Nephron (organoid): ENCODE data around the gene CLDN19.
A peak's percentile ranks its signal among the peaks of the same experiment; 100 is the strongest.
"Not testable (repeated sequence)": the region's sequence is repeated elsewhere in the genome, so short reads cannot be mapped to it uniquely, and the experiment has no call there.

Source experiments
- H3K27ac Mint-ChIP-seq, 3 experiments: 2 replicates each; pipeline ENCODE4 v1.8.0; 2020; ENCODE audit warnings: mixed read lengths in 3 of 3, mild to moderate bottlenecking in 2 of 3, moderate library complexity in 1 of 3
- H3K27me3 Mint-ChIP-seq: 2 replicates; pipeline ENCODE4 v1.8.0; 2021; ENCODE audit warnings: low read depth, mild to moderate bottlenecking, moderate library complexity, mixed read lengths
- H3K36me3 Mint-ChIP-seq: 2 replicates; pipeline ENCODE4 v1.8.0; 2020; ENCODE audit warnings: low read depth, mixed read lengths
- H3K4me1 Mint-ChIP-seq: 2 replicates; pipeline ENCODE4 v1.8.0; 2020; ENCODE audit warnings: mixed read lengths
- H3K4me3 Mint-ChIP-seq, 3 experiments: 2 replicates each; pipeline ENCODE4 v1.8.0; 2020; ENCODE audit warnings: mild to moderate bottlenecking in 3 of 3, mixed read lengths in 3 of 3, moderate library complexity in 2 of 3
- H3K9me3 Mint-ChIP-seq: 2 replicates; pipeline ENCODE4 v1.8.0; 2020; ENCODE audit warnings: mixed read lengths
- TF ChIP-seq, protein P1 (sequence below), 3 experiments: fragments of 200-600 bp; sonication (generic); IDR thresholded peaks; one replicate each; pipeline ENCODE4 v1.5.0; 2021; ENCODE audit warnings: antibody characterized with exemption in 3 of 3; ENCODE audit not compliant: unreplicated experiment in 3 of 3

CLDN19 gene

DNA sequence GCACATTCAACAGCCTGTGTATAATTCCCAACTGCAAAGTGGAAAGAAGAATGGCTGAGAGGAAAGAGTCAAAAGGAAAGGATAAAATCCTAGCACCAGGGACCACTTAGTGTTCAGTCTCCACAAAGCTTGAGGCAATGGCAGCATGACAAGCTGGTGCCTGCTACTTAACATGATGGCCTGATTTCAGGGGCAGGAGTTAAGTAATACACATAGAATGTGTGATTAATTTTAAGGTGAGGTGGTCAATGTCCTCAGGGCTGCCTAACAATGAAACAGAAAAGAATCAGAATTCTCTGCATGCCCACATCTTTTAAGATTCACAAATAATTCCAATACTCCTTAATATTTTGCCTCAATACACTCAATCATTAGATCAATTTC, 17.8 kb upstream of the CLDN19 start:
- Mint-ChIP-seq H3K36me3 (peaks cover 73% of the 10 kb centered on the region), H3K9me3 (no peaks in the 10 kb centered on the region), H3K27ac (peak overlapping the region in 1 of 3 experiments; percentile 32), H3K27me3 (no peaks in the 10 kb centered on the region), H3K4me1 (peaks cover 4% of the 10 kb centered on the region), H3K4me3 (no peak overlapping the region)
- TF ChIP-seq, protein P1, sequence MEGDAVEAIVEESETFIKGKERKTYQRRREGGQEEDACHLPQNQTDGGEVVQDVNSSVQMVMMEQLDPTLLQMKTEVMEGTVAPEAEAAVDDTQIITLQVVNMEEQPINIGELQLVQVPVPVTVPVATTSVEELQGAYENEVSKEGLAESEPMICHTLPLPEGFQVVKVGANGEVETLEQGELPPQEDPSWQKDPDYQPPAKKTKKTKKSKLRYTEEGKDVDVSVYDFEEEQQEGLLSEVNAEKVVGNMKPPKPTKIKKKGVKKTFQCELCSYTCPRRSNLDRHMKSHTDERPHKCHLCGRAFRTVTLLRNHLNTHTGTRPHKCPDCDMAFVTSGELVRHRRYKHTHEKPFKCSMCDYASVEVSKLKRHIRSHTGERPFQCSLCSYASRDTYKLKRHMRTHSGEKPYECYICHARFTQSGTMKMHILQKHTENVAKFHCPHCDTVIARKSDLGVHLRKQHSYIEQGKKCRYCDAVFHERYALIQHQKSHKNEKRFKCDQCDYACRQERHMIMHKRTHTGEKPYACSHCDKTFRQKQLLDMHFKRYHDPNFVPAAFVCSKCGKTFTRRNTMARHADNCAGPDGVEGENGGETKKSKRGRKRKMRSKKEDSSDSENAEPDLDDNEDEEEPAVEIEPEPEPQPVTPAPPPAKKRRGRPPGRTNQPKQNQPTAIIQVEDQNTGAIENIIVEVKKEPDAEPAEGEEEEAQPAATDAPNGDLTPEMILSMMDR (IDR thresholded peaks at IDR 0.05; ENCODE audit: unreplicated experiment in 3 of 3): no peak

DNA sequence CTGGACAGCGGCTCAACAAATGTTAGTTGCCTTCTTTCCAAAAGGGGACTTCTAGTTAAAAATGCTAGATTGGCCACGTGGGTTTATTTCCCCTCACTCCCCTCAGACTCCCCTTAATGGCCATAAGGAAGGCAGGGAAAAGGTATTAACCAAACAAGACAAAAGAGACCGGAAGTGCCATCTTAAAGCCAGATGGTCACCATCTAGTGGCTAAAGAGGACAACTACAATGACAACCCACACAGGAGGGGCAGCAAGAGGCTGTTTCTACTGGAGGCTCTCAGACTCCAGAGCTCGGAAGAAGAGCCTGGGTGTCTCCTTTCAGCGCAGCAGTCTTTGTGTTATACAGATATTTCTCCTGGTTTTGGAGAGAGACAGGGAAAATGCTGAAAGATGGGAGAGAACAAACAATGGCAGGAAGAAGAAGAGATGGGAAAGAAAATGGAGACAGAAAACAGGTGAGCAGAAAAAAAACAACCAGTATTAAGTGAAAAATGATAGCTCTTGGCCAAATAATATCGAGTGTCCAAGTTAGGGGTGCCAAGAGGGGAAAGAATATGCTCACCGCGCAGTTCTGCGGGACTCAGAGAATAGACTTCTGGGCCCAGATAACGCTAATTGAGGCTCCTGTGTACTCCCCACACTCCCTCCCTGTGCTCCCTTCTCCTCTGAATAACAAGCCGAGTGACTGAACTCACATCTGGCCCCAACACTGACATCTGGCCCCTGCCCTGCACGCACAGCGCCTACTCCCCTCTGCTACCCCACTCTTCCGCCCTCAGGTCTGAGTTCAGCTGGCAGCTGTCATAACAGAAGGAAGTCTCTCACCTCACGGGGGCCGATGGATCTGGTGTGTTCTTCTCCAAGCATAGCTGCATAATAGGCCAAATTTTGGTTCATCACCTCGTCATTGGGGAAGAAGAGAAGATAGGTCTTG, 17.2 kb upstream of the CLDN19 start:
- Mint-ChIP-seq H3K4me1 (peaks cover 4% of the 10 kb centered on the region), H3K9me3 (peaks cover 3% of the 10 kb centered on the region)
- TF ChIP-seq, protein P1 (IDR thresholded peaks at IDR 0.05; ENCODE audit: unreplicated experiment in 3 of 3): peak; percentile 64 to 73 (median 66)

DNA sequence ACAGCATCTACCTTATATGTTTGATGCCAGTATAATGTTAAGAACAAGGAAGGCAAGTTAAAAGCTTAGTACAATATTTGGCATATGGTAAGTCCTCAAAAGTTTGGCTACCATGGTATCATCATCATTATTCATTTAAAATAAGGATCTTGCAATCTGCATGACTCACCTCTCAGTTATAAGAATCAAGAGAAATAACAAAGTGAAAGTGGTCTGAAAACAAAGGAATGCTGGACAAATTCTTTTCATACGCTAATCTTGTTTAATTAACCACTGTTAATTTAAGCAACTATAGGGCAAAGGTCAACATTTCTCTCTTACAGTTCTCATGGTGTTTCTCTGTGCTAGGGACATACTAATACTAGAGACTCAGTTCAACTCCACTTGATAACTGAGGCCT, 13.0 kb upstream of the CLDN19 start:
- Mint-ChIP-seq H3K4me1 (peaks cover 4% of the 10 kb centered on the region), H3K36me3 (peaks cover 87% of the 10 kb centered on the region), H3K27ac (no peak overlapping the region), H3K4me3 (no peak overlapping the region), H3K9me3 (peaks cover 11% of the 10 kb centered on the region), H3K27me3 (peaks cover 3% of the 10 kb centered on the region)
- TF ChIP-seq, protein P1 (IDR thresholded peaks at IDR 0.05; ENCODE audit: unreplicated experiment in 3 of 3): no peak

More for the DNA sequence above, 17.2 kb upstream of the CLDN19 start:
- H3K27me3 Mint-ChIP-seq: no peaks in the 10 kb centered on the region
- peak overlapping the region; percentile 3 to 77 (median 34) for H3K27ac Mint-ChIP-seq
- peak overlapping the region in 1 of 3 experiments; percentile 43 for H3K4me3 Mint-ChIP-seq
- peaks cover 75% of the 10 kb centered on the region for H3K36me3 Mint-ChIP-seq

DNA sequence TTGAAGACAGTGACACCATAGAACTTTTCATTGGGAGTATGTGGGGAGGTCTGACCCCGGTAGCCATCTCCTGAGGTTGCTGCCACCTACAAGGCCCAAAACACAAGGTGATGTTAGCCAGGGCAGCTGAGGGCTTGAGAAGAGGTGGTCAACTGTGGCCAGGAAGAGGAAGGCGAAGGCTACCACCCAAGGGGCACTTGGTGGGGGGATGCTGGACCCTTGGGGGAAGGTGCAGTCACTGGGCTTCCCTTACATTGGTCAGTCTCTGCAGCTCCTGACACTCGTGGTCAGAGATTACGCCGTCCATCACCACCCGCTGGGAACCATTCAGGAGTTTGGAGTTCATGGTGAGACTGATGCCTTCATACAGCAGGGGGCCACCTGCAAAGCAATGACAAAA, 12.2 kb upstream of the CLDN19 start:
- TF ChIP-seq, protein P1 (IDR thresholded peaks at IDR 0.05; ENCODE audit: unreplicated experiment in 3 of 3): no peak

DNA sequence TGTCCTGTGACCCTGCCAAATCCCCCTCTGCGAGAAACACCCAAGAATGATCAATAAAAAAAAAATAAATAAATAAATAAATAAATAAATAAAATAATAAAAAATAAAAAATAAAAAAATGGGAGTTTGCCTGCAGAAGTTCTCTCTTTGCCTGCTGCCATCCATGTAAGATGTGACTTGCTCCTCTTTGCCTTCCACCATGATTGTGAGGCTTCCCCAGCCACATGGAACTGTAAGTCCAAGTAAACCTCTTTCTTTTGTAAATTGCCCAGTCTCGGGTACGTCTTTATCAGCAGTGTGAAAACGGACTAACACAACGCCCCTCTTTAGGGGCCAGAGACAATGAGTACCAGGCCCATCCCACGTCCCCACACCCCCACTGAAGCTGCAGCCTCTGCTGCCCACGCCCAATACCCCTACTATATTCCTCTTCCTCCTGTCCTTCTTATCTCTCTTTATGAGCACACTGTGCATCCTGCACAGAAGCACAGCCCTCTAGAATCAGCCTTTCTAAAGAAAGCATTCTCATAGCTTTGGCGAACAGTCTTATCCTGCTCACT, 11.6 kb upstream of the CLDN19 start:
- not testable (repeated sequence) for H3K27ac Mint-ChIP-seq, H3K4me3 Mint-ChIP-seq, H3K27me3 Mint-ChIP-seq, H3K4me1 Mint-ChIP-seq
- Mint-ChIP-seq H3K36me3 (peaks cover 85% of the 10 kb centered on the region), H3K9me3 (peaks cover 11% of the 10 kb centered on the region)

More for the DNA sequence above, 12.2 kb upstream of the CLDN19 start:
- H3K4me3 Mint-ChIP-seq: no peak overlapping the region
- H3K27me3 Mint-ChIP-seq: peaks cover 3% of the 10 kb centered on the region
- peaks cover 11% of the 10 kb centered on the region for H3K9me3 Mint-ChIP-seq
- H3K36me3 Mint-ChIP-seq: peaks cover 86% of the 10 kb centered on the region
- no peak overlapping the region for H3K27ac Mint-ChIP-seq
- H3K4me1 Mint-ChIP-seq: peaks cover 4% of the 10 kb centered on the region

DNA sequence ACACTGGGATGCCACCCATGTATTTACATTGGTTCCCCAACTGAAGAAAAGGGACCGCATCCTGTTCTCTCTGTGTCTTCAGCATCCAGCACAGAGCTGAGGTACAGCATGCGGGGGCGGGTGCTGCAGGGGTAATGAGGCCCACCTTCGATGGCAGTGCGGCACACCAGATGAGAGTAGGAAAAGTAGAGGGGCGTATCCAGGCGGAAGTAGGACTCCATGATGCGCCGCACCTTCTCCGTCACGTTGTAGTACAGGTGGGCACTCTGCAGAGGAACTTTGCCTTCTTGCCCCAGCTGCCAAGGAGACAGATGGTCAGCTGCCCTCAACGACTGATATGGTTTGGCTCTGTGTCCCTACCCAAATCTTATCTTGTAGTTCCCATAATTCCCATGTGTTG, 10.0 kb upstream of the CLDN19 start:
- H3K27ac Mint-ChIP-seq: no peak overlapping the region
- peaks cover 3% of the 10 kb centered on the region for H3K27me3 Mint-ChIP-seq
- TF ChIP-seq, protein P1 (IDR thresholded peaks at IDR 0.05; ENCODE audit: unreplicated experiment in 3 of 3): no peak
- H3K4me1 Mint-ChIP-seq: peaks cover 4% of the 10 kb centered on the region
- H3K36me3 Mint-ChIP-seq: peaks cover 81% of the 10 kb centered on the region
- H3K9me3 Mint-ChIP-seq: peaks cover 11% of the 10 kb centered on the region
- H3K4me3 Mint-ChIP-seq: no peak overlapping the region
